ENCODE data around the gene EPN2.

GRCh38 chr17:19260958-19261357 is 23.8 kb downstream of the EPN2 start:
- TF ChIP-seq SUZ12 (IDR thresholded peaks at IDR 0.05) = no peak
- TF ChIP-seq FOXA1 (IDR thresholded peaks at IDR 0.05) = no peak
- TF ChIP-seq FOXM1 (IDR thresholded peaks at IDR 0.05; ENCODE audit: borderline replicate concordance) = no peak
- TF ChIP-seq ELF4 (IDR thresholded peaks at IDR 0.05) = no peak
- TF ChIP-seq FOXK2 (IDR thresholded peaks at IDR 0.05) = no peak
- TF ChIP-seq SP1 (IDR thresholded peaks at IDR 0.05) = no peak
- no peak for TF ChIP-seq TARDBP (IDR thresholded peaks at IDR 0.05)
